PC-9 (cell line): ENCODE measurements around the gene PKD1L1. TPM values are rescaled to one million over a fixed set of nuclear protein-coding genes. Genes with fewer than 3 reads are reported as not detected.

Experiments
- BruUV-seq: library from RNA; stranded (reverse); fragments of 400-500 nt; replicated peaks from 2 replicates; lab custom pipeline; 2021; lab: Mats Ljungman, UMichigan
- CTCF ChIA-PET: fragments of 300-600 bp; sonication (Branson Sonifier 250); formaldehyde crosslinking; loops from one replicate; lab custom pipeline; 2022; ENCODE audit warnings: antibody characterized with exemption; lab: Charles Lee
- POLR2A ChIA-PET: fragments of 300-600 bp; sonication (Branson Sonifier 250); formaldehyde crosslinking; loops from one replicate; lab custom pipeline; 2022; ENCODE audit warnings: antibody characterized with exemption; ENCODE audit not compliant: unreplicated experiment; lab: Charles Lee
- DNase-seq, 2 experiments: peaks; one replicate each; pipeline versions ENCODE4 v3.0.0 to v3.0.0-alpha.2; 2015 to 2022; ENCODE audit warnings: mixed read lengths in 1 of 2
- H2AFZ ChIP-seq: fragments of 200-600 bp; sonication (generic); 2 replicates; pipeline ENCODE4 v1.8.1; 2017; ENCODE audit warnings: antibody characterized with exemption
- H3F3A ChIP-seq: fragments of 200-600 bp; sonication (generic); 2 replicates; pipeline ENCODE4 v1.8.1; 2017; ENCODE audit warnings: antibody characterized with exemption, mild to moderate bottlenecking, low read depth; ENCODE audit not compliant: insufficient read depth
- H3K27ac ChIP-seq: fragments of 200-600 bp; sonication (generic); 2 replicates; pipeline ENCODE4 v1.6.1; 2016; ENCODE audit warnings: mixed run types
- H3K27me3 ChIP-seq: fragments of 200-600 bp; sonication (generic); 2 replicates; pipeline ENCODE4 v1.6.1; 2016; ENCODE audit warnings: low read depth, mixed run types; ENCODE audit not compliant: insufficient read depth
- H3K36me3 ChIP-seq: fragments of 200-600 bp; sonication (generic); 2 replicates; pipeline ENCODE4 v1.6.1; 2016; ENCODE audit warnings: low read depth, mixed run types
- H3K4me1 ChIP-seq: fragments of 200-600 bp; sonication (generic); replicated peaks from 2 replicates; pipeline ENCODE4 v1.6.1; 2016; ENCODE audit warnings: mixed run types; ENCODE audit not compliant: insufficient read depth
- H3K4me2 ChIP-seq: fragments of 200-600 bp; sonication (generic); 2 replicates; pipeline ENCODE4 v1.6.1; 2017; ENCODE audit warnings: mixed run types
- H3K4me3 ChIP-seq: fragments of 200-600 bp; sonication (generic); 2 replicates; pipeline ENCODE4 v1.6.1; 2016; ENCODE audit warnings: mixed run types
- H3K79me2 ChIP-seq: fragments of 200-600 bp; sonication (generic); 2 replicates; pipeline ENCODE4 v1.6.1; 2017; ENCODE audit warnings: low read depth, mixed run types
- H3K9me2 ChIP-seq: fragments of 200-600 bp; sonication (generic); 2 replicates; pipeline ENCODE4 v1.8.1; 2017; ENCODE audit warnings: mild to moderate bottlenecking; ENCODE audit not compliant: insufficient read depth
- H3K9me3 ChIP-seq: fragments of 200-600 bp; sonication (generic); 2 replicates; pipeline ENCODE4 v1.8.1; 2016; ENCODE audit warnings: low read depth; ENCODE audit not compliant: insufficient read depth
- H4K20me1 ChIP-seq: fragments of 200-600 bp; sonication (generic); 2 replicates; pipeline ENCODE4 v1.8.1; 2017; ENCODE audit not compliant: insufficient read depth
- CTCF ChIP-seq: fragments of 200-600 bp; sonication (generic); conservative IDR thresholded peaks from 2 replicates; pipeline ENCODE4 v1.6.1; 2017; ENCODE audit warnings: mixed run types, antibody characterized with exemption, mild to moderate bottlenecking, moderate library complexity
- EZH2 ChIP-seq: fragments of 200-600 bp; sonication (generic); IDR thresholded peaks from 2 replicates; pipeline ENCODE4 v1.8.0; 2017; ENCODE audit warnings: antibody characterized with exemption, low read depth
- intact Hi-C: fragments of 100-400 bp; cut with micrococcal nuclease; formaldehyde crosslinking; loops from one replicate; pipeline ENCODE4 v1.10.0; 2022; ENCODE audit not compliant: unreplicated experiment
- total RNA-seq: library from RNA; stranded (reverse); gene quantifications from 2 replicates; pipeline ENCODE4 v1.2.3, GENCODE V29; 2021

The PKD1L1 gene
- total RNA-seq, 1 experiment from 2014 or later, result 0.07 TPM

GRCh38 chr7:47772492-47772891, 175.8 kb downstream of the PKD1L1 start:
- Histone ChIP-seq H4K20me1 (no peaks in the 10 kb centered on the region), H3K4me3 (no peak overlapping the region), H3K4me2 (no peak overlapping the region), H3K9me3 (peaks cover under 1% of the 10 kb centered on the region), H3K9me2 (no peaks in the 10 kb centered on the region), H3K27me3 (no peaks in the 10 kb centered on the region), H2AFZ (no peak overlapping the region), H3K79me2 (no peaks in the 10 kb centered on the region), H3F3A (peaks cover 21% of the 10 kb centered on the region; the same call in 1 of the 2 replicates), H3K27ac (no peak overlapping the region), H3K4me1 (peaks cover 26% of the 10 kb centered on the region), H3K36me3 (peaks cover 5% of the 10 kb centered on the region; the same call in 1 of the 2 replicates)
- POLR2A ChIA-PET, result no interaction called here
- CTCF ChIA-PET, result no interaction called here
- no TSS peak for BruUV-seq
- TF ChIP-seq CTCF, result no peak
- no peak for TF ChIP-seq EZH2
- DNase-seq, result no peak
- intact Hi-C loops, result no loop called here

- H3K4me1 ChIP-seq, result peaks cover 26% of the 10 kb centered on the region
- no peaks in the 10 kb centered on the region; the same call in 1 of the 2 replicates for H3K9me3 ChIP-seq
- no peak for TF ChIP-seq EZH2
- no peak for TF ChIP-seq CTCF
- no peak overlapping the region for H3K4me3 ChIP-seq
- no peaks in the 10 kb centered on the region for H3K9me2 ChIP-seq
- BruUV-seq, result no TSS peak
- H4K20me1 ChIP-seq, result no peaks in the 10 kb centered on the region
- CTCF ChIA-PET, result no interaction called here
- POLR2A ChIA-PET, result no interaction called here
- H3K27me3 ChIP-seq, result no peaks in the 10 kb centered on the region
- H3K79me2 ChIP-seq, result no peaks in the 10 kb centered on the region
- intact Hi-C loops, result no loop called here
- peaks cover 21% of the 10 kb centered on the region; the same call in 1 of the 2 replicates for H3F3A ChIP-seq
- no peak overlapping the region for H3K27ac ChIP-seq
- H3K4me2 ChIP-seq, result no peak overlapping the region
- no peak overlapping the region for H2AFZ ChIP-seq
- no peak for DNase-seq
- peaks cover 1% of the 10 kb centered on the region; the same call in 1 of the 2 replicates for H3K36me3 ChIP-seq
Measured at GRCh38 chr7:47771990-47772360, 176.3 kb downstream of the PKD1L1 start.

DNA sequence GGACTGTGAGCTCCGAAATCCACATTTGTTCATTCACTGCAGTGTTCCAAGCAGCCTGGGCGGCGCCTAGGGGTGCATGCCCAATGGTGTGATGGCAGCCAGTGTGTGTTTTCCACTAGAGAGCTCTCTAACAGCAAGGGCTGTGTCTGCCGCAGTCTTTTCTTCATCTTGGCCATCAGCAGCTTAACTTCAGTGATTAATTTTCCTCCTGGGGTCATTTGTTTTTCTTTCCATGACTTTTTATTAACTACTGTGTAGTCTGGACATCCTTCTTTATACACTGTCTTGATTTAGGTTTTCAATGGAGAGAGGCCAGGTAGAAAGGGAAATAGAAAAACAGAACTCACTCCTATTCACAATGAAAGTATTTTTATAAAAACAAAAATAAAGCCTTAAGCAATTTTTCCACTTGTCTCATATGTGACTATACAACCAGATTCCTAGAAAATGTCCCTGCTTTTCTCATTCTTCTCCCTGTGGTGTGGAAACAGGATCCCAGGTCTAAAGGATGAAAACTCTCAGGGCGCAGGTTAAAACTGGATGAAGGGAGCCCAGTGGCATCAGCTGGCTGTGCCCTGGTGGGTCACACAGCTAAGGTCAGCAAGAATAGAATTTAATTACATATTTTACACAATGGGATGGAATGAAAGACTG, 176.8 kb downstream of the PKD1L1 start:
- Histone ChIP-seq H4K20me1 (no peaks in the 10 kb centered on the region), H3K4me3 (no peak overlapping the region), H3K4me1 (peaks cover 21% of the 10 kb centered on the region), H3K4me2 (no peak overlapping the region), H3K27me3 (no peaks in the 10 kb centered on the region), H3K27ac (no peak overlapping the region), H3K9me2 (no peaks in the 10 kb centered on the region), H3K79me2 (no peaks in the 10 kb centered on the region), H2AFZ (no peak overlapping the region), H3K36me3 (no peaks in the 10 kb centered on the region), H3F3A (peaks cover 21% of the 10 kb centered on the region; the same call in 1 of the 2 replicates), H3K9me3 (no peaks in the 10 kb centered on the region)
- DNase-seq, result no peak
- TF ChIP-seq EZH2 (no peak), CTCF (no peak)
- CTCF ChIA-PET, result no interaction called here
- BruUV-seq, result no TSS peak
- intact Hi-C loops, result no loop called here
- POLR2A ChIA-PET, result no interaction called here
